Measurements from ENCODE around the gene WDFY4. TPM values are rescaled to one million over a fixed set of nuclear protein-coding genes. Genes with fewer than 3 reads are reported as not detected.

Gene WDFY4
- total and polyA plus RNA-seq, 9 of the 15 experiments (the other 6 are each of a cell fraction or from before 2014, with no cell fraction given) = 0.01 to 0.02 (median 0.01) TPM; not detected in 6

DNA sequence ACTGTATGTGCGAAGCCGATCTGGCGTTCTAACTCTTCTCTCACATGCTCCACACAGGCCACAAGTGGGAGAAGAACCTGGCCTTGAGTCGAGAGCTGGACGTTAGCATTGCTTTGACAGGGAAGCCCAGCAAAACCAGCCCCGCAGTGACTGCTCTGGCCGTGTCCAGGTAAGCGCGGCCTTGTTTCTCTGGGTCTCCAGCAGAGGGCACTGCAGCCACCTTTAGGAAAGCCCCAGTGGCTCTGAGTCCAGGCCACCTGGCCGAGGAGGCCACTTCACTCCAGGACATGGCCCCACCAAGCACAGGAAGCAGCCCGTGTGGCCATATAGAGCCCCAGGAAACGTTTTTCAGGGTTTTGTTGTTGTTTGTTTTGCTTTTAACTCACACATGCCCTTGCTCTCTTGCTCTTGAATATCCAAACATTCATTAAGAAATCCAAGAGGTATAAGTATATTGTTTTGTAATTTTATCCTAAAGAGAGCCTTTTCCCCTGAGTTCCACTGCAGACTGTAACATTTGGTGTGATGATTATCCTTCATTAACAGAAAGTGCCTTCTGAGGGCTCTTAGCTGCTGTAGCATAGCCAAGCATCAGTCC lies 296.7 kb downstream of the WDFY4 start (continued):
- TF ChIP-seq ZNF384 (IDR thresholded peaks at IDR 0.05; ENCODE audit: low read depth, low read length) = 0 out of 2 replicates have a peak, but pooled peaks have one; percentile 10
- TF ChIP-seq CREM (IDR thresholded peaks at IDR 0.05; ENCODE audit: low read depth) = 0 out of 2 replicates have a peak, but pooled peaks have one; percentile 18
- no peak for TF ChIP-seq RBM22 (IDR thresholded peaks at IDR 0.05; ENCODE audit: low read depth, low read length, poor library complexity, severe bottlenecking)
- TF ChIP-seq DIDO1 (tag; IDR thresholded peaks at IDR 0.05; ENCODE audit: low read depth) = no peak
- TF ChIP-seq, protein P1, sequence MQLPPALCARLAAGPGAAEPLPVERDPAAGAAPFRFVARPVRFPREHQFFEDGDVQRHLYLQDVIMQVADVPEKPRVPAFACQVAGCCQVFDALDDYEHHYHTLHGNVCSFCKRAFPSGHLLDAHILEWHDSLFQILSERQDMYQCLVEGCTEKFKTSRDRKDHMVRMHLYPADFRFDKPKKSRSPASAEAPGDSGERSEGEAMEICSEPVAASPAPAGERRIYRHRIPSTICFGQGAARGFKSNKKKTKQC (CRISPR knock-in tag; IDR thresholded peaks at IDR 0.05) = no peak
- no peak for TF ChIP-seq PPARD (CRISPR knock-in tag; IDR thresholded peaks at IDR 0.05)
- TF ChIP-seq, protein P2, sequence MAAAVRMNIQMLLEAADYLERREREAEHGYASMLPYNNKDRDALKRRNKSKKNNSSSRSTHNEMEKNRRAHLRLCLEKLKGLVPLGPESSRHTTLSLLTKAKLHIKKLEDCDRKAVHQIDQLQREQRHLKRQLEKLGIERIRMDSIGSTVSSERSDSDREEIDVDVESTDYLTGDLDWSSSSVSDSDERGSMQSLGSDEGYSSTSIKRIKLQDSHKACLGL (CRISPR knock-in tag; IDR thresholded peaks at IDR 0.05; ENCODE audit: borderline replicate concordance, poor library complexity, severe bottlenecking) = no peak
- TF ChIP-seq, protein P3, sequence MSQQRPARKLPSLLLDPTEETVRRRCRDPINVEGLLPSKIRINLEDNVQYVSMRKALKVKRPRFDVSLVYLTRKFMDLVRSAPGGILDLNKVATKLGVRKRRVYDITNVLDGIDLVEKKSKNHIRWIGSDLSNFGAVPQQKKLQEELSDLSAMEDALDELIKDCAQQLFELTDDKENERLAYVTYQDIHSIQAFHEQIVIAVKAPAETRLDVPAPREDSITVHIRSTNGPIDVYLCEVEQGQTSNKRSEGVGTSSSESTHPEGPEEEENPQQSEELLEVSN (IDR thresholded peaks at IDR 0.05; ENCODE audit: borderline replicate concordance in 1 of 2, extremely low read depth in 1 of 2, insufficient read depth in 1 of 2, insufficient read length in 1 of 2, low read depth in 1 of 2, low read length in 1 of 2, poor library complexity in 1 of 2, severe bottlenecking in 1 of 2) = peak in 1 of 2 experiments; percentile 38
- TF ChIP-seq PTRF (tag; IDR thresholded peaks at IDR 0.05) = no peak
- no peak for TF ChIP-seq NCOA4 (IDR thresholded peaks at IDR 0.05; ENCODE audit: partially characterized antibody)
- no peak for TF ChIP-seq ADNP (tag; IDR thresholded peaks at IDR 0.05)
- TF ChIP-seq TBP (optimal IDR thresholded peaks at IDR 0.05; ENCODE audit: low read depth, low read length) = peak; percentile 15
- TF ChIP-seq CC2D1A (IDR thresholded peaks at IDR 0.05) = peak; percentile 66; the same call in 1 of the 2 replicates
- TF ChIP-seq, protein P4, sequence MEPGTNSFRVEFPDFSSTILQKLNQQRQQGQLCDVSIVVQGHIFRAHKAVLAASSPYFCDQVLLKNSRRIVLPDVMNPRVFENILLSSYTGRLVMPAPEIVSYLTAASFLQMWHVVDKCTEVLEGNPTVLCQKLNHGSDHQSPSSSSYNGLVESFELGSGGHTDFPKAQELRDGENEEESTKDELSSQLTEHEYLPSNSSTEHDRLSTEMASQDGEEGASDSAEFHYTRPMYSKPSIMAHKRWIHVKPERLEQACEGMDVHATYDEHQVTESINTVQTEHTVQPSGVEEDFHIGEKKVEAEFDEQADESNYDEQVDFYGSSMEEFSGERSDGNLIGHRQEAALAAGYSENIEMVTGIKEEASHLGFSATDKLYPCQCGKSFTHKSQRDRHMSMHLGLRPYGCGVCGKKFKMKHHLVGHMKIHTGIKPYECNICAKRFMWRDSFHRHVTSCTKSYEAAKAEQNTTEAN (CRISPR knock-in tag; IDR thresholded peaks at IDR 0.05) = no peak
- no peak for TF ChIP-seq RBM34 (IDR thresholded peaks at IDR 0.05; ENCODE audit: borderline replicate concordance, insufficient read depth, low read length)
- TF ChIP-seq, protein P5, sequence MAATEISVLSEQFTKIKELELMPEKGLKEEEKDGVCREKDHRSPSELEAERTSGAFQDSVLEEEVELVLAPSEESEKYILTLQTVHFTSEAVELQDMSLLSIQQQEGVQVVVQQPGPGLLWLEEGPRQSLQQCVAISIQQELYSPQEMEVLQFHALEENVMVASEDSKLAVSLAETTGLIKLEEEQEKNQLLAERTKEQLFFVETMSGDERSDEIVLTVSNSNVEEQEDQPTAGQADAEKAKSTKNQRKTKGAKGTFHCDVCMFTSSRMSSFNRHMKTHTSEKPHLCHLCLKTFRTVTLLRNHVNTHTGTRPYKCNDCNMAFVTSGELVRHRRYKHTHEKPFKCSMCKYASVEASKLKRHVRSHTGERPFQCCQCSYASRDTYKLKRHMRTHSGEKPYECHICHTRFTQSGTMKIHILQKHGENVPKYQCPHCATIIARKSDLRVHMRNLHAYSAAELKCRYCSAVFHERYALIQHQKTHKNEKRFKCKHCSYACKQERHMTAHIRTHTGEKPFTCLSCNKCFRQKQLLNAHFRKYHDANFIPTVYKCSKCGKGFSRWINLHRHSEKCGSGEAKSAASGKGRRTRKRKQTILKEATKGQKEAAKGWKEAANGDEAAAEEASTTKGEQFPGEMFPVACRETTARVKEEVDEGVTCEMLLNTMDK (IDR thresholded peaks at IDR 0.05; ENCODE audit: borderline replicate concordance, insufficient read depth, low read depth, low read length, poor library complexity, severe bottlenecking) = peak; percentile 4
- no peak for TF ChIP-seq ZBTB1 (CRISPR knock-in tag; IDR thresholded peaks at IDR 0.05; ENCODE audit: borderline replicate concordance, low read depth)
